ENCODE measurements around the gene SH3GL3.

GRCh38 chr15:83533410-83533962 is 86.3 kb downstream of the SH3GL3 start:
- TF ChIP-seq CTCF (IDR thresholded peaks at IDR 0.05; ENCODE audit: low read length), result no peak
- TF ChIP-seq EZH2 (IDR thresholded peaks at IDR 0.05; ENCODE audit: borderline replicate concordance, low read length), result no peak
